ENCODE results near the gene NUP133.
"Not testable (repeated sequence)": the region's sequence is repeated elsewhere in the genome, so short reads cannot be mapped to it uniquely, and the experiment has no call there.

DNA sequence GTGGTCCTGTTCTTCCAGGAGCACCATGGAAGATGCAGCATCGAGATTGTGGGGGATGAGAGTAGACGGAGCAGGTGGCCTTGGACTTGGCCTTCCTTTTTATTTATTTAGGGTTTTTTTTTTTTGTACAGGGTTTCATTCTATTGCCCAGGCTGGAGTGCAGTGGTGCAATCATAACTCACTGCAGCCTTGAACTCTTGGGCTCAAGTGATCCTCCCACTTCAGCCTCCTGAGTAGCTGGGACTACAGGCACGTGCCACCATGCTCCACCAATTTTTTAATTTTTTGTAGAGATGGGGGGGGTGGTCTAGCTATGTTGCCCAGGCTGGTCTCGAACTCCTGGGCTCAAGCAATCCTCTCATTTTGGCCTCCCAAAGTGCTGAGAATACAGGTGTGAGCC lies 105.8 kb downstream of the NUP133 start:
- TF ChIP-seq SMC3, CEBPB, JUN (IDR thresholded peaks at IDR 0.05): not testable (repeated sequence)
- TF ChIP-seq, protein P1, sequence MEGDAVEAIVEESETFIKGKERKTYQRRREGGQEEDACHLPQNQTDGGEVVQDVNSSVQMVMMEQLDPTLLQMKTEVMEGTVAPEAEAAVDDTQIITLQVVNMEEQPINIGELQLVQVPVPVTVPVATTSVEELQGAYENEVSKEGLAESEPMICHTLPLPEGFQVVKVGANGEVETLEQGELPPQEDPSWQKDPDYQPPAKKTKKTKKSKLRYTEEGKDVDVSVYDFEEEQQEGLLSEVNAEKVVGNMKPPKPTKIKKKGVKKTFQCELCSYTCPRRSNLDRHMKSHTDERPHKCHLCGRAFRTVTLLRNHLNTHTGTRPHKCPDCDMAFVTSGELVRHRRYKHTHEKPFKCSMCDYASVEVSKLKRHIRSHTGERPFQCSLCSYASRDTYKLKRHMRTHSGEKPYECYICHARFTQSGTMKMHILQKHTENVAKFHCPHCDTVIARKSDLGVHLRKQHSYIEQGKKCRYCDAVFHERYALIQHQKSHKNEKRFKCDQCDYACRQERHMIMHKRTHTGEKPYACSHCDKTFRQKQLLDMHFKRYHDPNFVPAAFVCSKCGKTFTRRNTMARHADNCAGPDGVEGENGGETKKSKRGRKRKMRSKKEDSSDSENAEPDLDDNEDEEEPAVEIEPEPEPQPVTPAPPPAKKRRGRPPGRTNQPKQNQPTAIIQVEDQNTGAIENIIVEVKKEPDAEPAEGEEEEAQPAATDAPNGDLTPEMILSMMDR (IDR thresholded peaks at IDR 0.05) = not testable (repeated sequence)
